K562 (cell line): ENCODE data around the gene PPM1G. TPM values are rescaled to one million over a fixed set of nuclear protein-coding genes. Genes with fewer than 3 reads are reported as not detected.
A peak's percentile ranks its signal among the peaks of the same experiment; 100 is the strongest.

Source experiments
- ATF7 ChIP-seq: fragments of 450-650 bp; IDR thresholded peaks from 2 replicates; pipeline ENCODE4 v1.7.1; 2014; ENCODE audit warnings: mild to moderate bottlenecking, moderate library complexity
- BCOR ChIP-seq: fragments of 450-650 bp; IDR thresholded peaks from 2 replicates; pipeline ENCODE4 v1.6.1; 2016
- BRF1 ChIP-seq: IDR thresholded peaks from 3 replicates; pipeline ENCODE4 v1.6.1; 2011; ENCODE audit warnings: borderline replicate concordance, mild to moderate bottlenecking; ENCODE audit not compliant: insufficient read length; ENCODE audit errors: extremely low read depth
- BRF2 ChIP-seq: IDR thresholded peaks from 3 replicates; pipeline ENCODE4 v1.6.1; 2011; ENCODE audit warnings: borderline replicate concordance, mild to moderate bottlenecking; ENCODE audit not compliant: insufficient read length, insufficient read depth
- CHD2 ChIP-seq: IDR thresholded peaks from 2 replicates; pipeline ENCODE4 v1.6.1; 2011; ENCODE audit warnings: low read depth, low read length
- CREB1 ChIP-seq, 2 experiments: sonication (generic) in 1 of 2; formaldehyde crosslinking in 1 of 2; IDR thresholded peaks; 2 replicates each; pipeline versions ENCODE4 v1.6.1 to v1.8.0; 2012 to 2022; ENCODE audit warnings: inconsistent platforms in 1 of 2, mild to moderate bottlenecking in 1 of 2, missing genetic modification reagents in 1 of 2, moderate library complexity in 1 of 2
- HBP1 ChIP-seq: fragments of 450-650 bp; formaldehyde crosslinking; IDR thresholded peaks from 2 replicates; pipeline ENCODE4 v1.4.0; 2022; ENCODE audit warnings: missing genetic modification characterization
- HNRNPUL1 ChIP-seq: fragments of 200-400 bp; formaldehyde crosslinking; IDR thresholded peaks from 2 replicates; pipeline ENCODE4 v1.6.1; 2017; ENCODE audit warnings: low read length
- MIER1 ChIP-seq: fragments of 450-650 bp; IDR thresholded peaks from 2 replicates; pipeline ENCODE4 v1.6.1; 2016; ENCODE audit warnings: antibody characterized with exemption, mild to moderate bottlenecking, low read depth
- NCOR1 ChIP-seq: fragments of 450-650 bp; IDR thresholded peaks from 2 replicates; pipeline ENCODE4 v1.6.1; 2016; ENCODE audit warnings: mild to moderate bottlenecking, moderate library complexity
- PREB ChIP-seq: sonication (generic); formaldehyde crosslinking; IDR thresholded peaks from 2 replicates; pipeline ENCODE4 v1.8.1; 2023; ENCODE audit warnings: mild to moderate bottlenecking, missing genetic modification reagents
- RAD51 ChIP-seq: fragments of 450-650 bp; IDR thresholded peaks from 2 replicates; pipeline ENCODE4 v1.7.1; 2016; ENCODE audit warnings: low read depth, mild to moderate bottlenecking, borderline replicate concordance
- SFPQ ChIP-seq: fragments of 200-400 bp; formaldehyde crosslinking; IDR thresholded peaks from 2 replicates; pipeline ENCODE4 v1.6.1; 2017; ENCODE audit warnings: mild to moderate bottlenecking, low read depth, low read length, moderate library complexity
- SIX5 ChIP-seq, 2 experiments: IDR thresholded peaks; 2 replicates each; pipeline ENCODE4 v1.6.1; 2011; ENCODE audit warnings: low read length in 2 of 2, borderline replicate concordance in 1 of 2, low read depth in 1 of 2, mild to moderate bottlenecking in 1 of 2, moderate library complexity in 1 of 2; ENCODE audit not compliant: insufficient read depth in 1 of 2
- SP2 ChIP-seq: IDR thresholded peaks from 2 replicates; pipeline ENCODE4 v1.6.1; 2011; ENCODE audit warnings: mild to moderate bottlenecking, low read depth, low read length, moderate library complexity; ENCODE audit not compliant: poor library complexity, severe bottlenecking; ENCODE audit errors: extremely low read depth
- TOE1 ChIP-seq, 2 experiments: fragments of 450-650 bp in 1 of 2; sonication (generic) in 1 of 2; formaldehyde crosslinking in 1 of 2; IDR thresholded peaks; 2 replicates each; pipeline versions ENCODE4 v1.7.1 to v1.8.0; 2016 to 2022; ENCODE audit warnings: borderline replicate concordance in 2 of 2, mild to moderate bottlenecking in 2 of 2, antibody characterized with exemption in 1 of 2, inconsistent platforms in 1 of 2, low read depth in 1 of 2, missing genetic modification reagents in 1 of 2, moderate library complexity in 1 of 2
- ZNF239 ChIP-seq: fragments of 250-450 bp; sonication (Bioruptor Pico); IDR thresholded peaks from 2 replicates; pipeline ENCODE4 v1.4.0; 2020; ENCODE audit warnings: mild to moderate bottlenecking
- ZNF3 ChIP-seq: fragments of 250-450 bp; sonication (Bioruptor Pico); IDR thresholded peaks from 2 replicates; pipeline ENCODE4 v1.5.0; 2021; ENCODE audit warnings: mild to moderate bottlenecking, moderate library complexity
- ZSCAN32 ChIP-seq: fragments of 450-650 bp; formaldehyde crosslinking; IDR thresholded peaks from 2 replicates; pipeline ENCODE4 v1.4.0; 2020; ENCODE audit warnings: mild to moderate bottlenecking, moderate library complexity
- polyA plus RNA-seq, 8 experiments: library from polyadenylated mRNA; depleted of rRNA in 4 of 8; stranded (reverse) in 5 of 8; unstranded in 3 of 8; fragments of >200 nt; fragmentation: Nextera tagmentation in 2 of 8; fragmentation: Illumina TruSeq in 1 of 8; extraction: Ambion mirVana in 2 of 8; extraction: Trizol in 1 of 8; gene quantifications; 2 replicates each; pipeline versions ENCODE4 v1.2.1 to v1.2.3, GENCODE V29; 2011 to 2014; ENCODE audit warnings: inconsistent platforms in 1 of 8, missing spikeins in 1 of 8
- total RNA-seq, 7 experiments: library from RNA; depleted of rRNA in 6 of 7; stranded (reverse); fragments of >200 nt in 6 of 7; fragmentation: Illumina TruSeq in 2 of 7; extraction: Trizol in 2 of 7; gene quantifications; 2 replicates each; pipeline versions ENCODE4 v1.2.1 to v1.2.3, GENCODE V29; 2011 to 2021; ENCODE audit warnings: low replicate concordance in 1 of 7

PPM1G gene
- total and polyA plus RNA-seq, 9 of the 15 experiments (the other 6 are each of a cell fraction or from before 2014, with no cell fraction given) = 61.7 to 230 (median 153) TPM

- no peak for TF ChIP-seq BRF2
- TF ChIP-seq MIER1 = no peak
- TF ChIP-seq ZSCAN32 (CRISPR knock-in tag) = no peak
- peak; percentile 38; the same call in 1 of the 2 replicates for TF ChIP-seq TOE1 (IDR thresholded peaks at IDR 0.05; ENCODE audit: borderline replicate concordance)
- no peak for TF ChIP-seq TOE1 (CRISPR knock-in tag; IDR thresholded peaks at IDR 0.05; ENCODE audit: borderline replicate concordance, low read depth)
- TF ChIP-seq PREB (CRISPR knock-in tag) = 0 out of 2 replicates have a peak, but pooled peaks have one; percentile 25
- no peak for TF ChIP-seq NCOR1
- TF ChIP-seq ZNF239 (CRISPR knock-in tag) = 0 out of 2 replicates have a peak, but pooled peaks have one; percentile 14
- TF ChIP-seq SIX5 (IDR thresholded peaks at IDR 0.05; ENCODE audit: borderline replicate concordance in 1 of 2, insufficient read depth in 1 of 2, low read depth in 1 of 2, low read length in 2 of 2) = peak; percentile 53 to 85; a peak in 3 of 4 replicates
- TF ChIP-seq RAD51 = no peak
- TF ChIP-seq BRF1 = no peak
- TF ChIP-seq SFPQ = no peak
- TF ChIP-seq ZNF3 (CRISPR knock-in tag) = no peak
- 0 out of 2 replicates have a peak, but pooled peaks have one; percentile 59 for TF ChIP-seq HBP1 (CRISPR knock-in tag)
- no peak for TF ChIP-seq HNRNPUL1
- TF ChIP-seq BCOR = no peak
- TF ChIP-seq ATF7 = peak; percentile 98
- peak; percentile 89 for TF ChIP-seq CREB1 (IDR thresholded peaks at IDR 0.05)
- TF ChIP-seq CREB1 (CRISPR knock-in tag; IDR thresholded peaks at IDR 0.05) = peak; percentile 90
- no peak; the same call in 1 of the 2 replicates for TF ChIP-seq CHD2
- no peak for TF ChIP-seq SP2
Observed at GRCh38 chr2:27380626-27381545, 28.5 kb downstream of the PPM1G start, which contains the start of gene ZNF513 (continued).
